NCI-H1105 (cell line): ENCODE data around the gene COL18A1.
A peak's percentile ranks its signal among the peaks of the same experiment; 100 is the strongest.

Source experiments
- DNase-seq: peaks from one replicate; lab custom pipeline; 2025; lab: John Stamatoyannopoulos, UW

The COL18A1 gene

GRCh38 chr21:45546636-45547544 lies 141.9 kb downstream of the COL18A1 start:
- no peak for DNase-seq

GRCh38 chr21:45547545-45547900 lies 142.6 kb downstream of the COL18A1 start:
- DNase-seq, result no peak

GRCh38 chr21:45548711-45549491 lies 143.9 kb downstream of the COL18A1 start:
- no peak for DNase-seq

GRCh38 chr21:45549626-45550463 lies 144.9 kb downstream of the COL18A1 start:
- DNase-seq, result no peak

- no peak for DNase-seq
Observed at GRCh38 chr21:45550522-45551210, 145.7 kb downstream of the COL18A1 start.

GRCh38 chr21:45551316-45551715 lies 146.4 kb downstream of the COL18A1 start:
- no peak for DNase-seq

- DNase-seq, result no peak
Observed at GRCh38 chr21:45551783-45552695, 147.1 kb downstream of the COL18A1 start.

GRCh38 chr21:45552696-45553391 lies 147.9 kb downstream of the COL18A1 start:
- no peak for DNase-seq

GRCh38 chr21:45554477-45555175 lies 149.7 kb downstream of the COL18A1 start:
- peak; percentile 49 for DNase-seq

- peak; percentile 10 for DNase-seq
Observed at GRCh38 chr21:45555251-45555556, 150.2 kb downstream of the COL18A1 start.

- DNase-seq, result peak; percentile 62
Observed at GRCh38 chr21:45555557-45556301, 150.8 kb downstream of the COL18A1 start.

- no peak for DNase-seq
Observed at GRCh38 chr21:45556302-45556644, 151.3 kb downstream of the COL18A1 start.

- no peak for DNase-seq
Observed at GRCh38 chr21:45556645-45557615, 152.0 kb downstream of the COL18A1 start.

GRCh38 chr21:45557616-45558043 lies 152.7 kb downstream of the COL18A1 start:
- DNase-seq, result no peak

- no peak for DNase-seq
Observed at GRCh38 chr21:45558044-45558721, 153.2 kb downstream of the COL18A1 start.

- no peak for DNase-seq
Observed at GRCh38 chr21:45559216-45560105, 154.5 kb downstream of the COL18A1 start.
